ENCODE data around the gene KRTAP12-1. TPM values are rescaled to one million over a fixed set of nuclear protein-coding genes. Genes with fewer than 3 reads are reported as not detected.
"Not testable (repeated sequence)": the region's sequence is repeated elsewhere in the genome, so short reads cannot be mapped to it uniquely, and the experiment has no call there.

Gene KRTAP12-1
- total RNA-seq, 1 experiment from 2014 or later, result not detected

- no TSS peak for BruUV-seq (replicated peaks)
- no peak for TF ChIP-seq CTCF (IDR thresholded peaks at IDR 0.05; ENCODE audit: unreplicated experiment)
- CTCF ChIA-PET, result no interaction called here
- H3K27me3 Mint-ChIP-seq (ENCODE audit: unreplicated experiment), result peaks cover 93% of the 10 kb centered on the region
- H3K27ac Mint-ChIP-seq (ENCODE audit: unreplicated experiment), result no peak overlapping the region
- no peaks in the 10 kb centered on the region for H3K36me3 Mint-ChIP-seq (ENCODE audit: insufficient read depth, unreplicated experiment)
- intact Hi-C loops (cut with micrococcal nuclease; ENCODE audit: unreplicated experiment), result no loop called here
- no peaks in the 10 kb centered on the region for H3K9me3 Mint-ChIP-seq (ENCODE audit: low read depth, unreplicated experiment)
- no peak overlapping the region for H3K4me3 Mint-ChIP-seq (ENCODE audit: low read depth, unreplicated experiment)
- DNase-seq, result no peak
- no peaks in the 10 kb centered on the region for H3K4me1 Mint-ChIP-seq (ENCODE audit: low read depth, unreplicated experiment)
Measured at GRCh38 chr21:44687671-44688070, 5.7 kb upstream of the KRTAP12-1 start.

GRCh38 chr21:44686843-44687561, 5.0 kb upstream of the KRTAP12-1 start:
- Mint-ChIP-seq H3K27me3 (ENCODE audit: unreplicated experiment) (peaks cover 97% of the 10 kb centered on the region), H3K27ac (ENCODE audit: unreplicated experiment) (no peak overlapping the region), H3K4me3 (ENCODE audit: low read depth, unreplicated experiment) (no peak overlapping the region), H3K36me3 (ENCODE audit: insufficient read depth, unreplicated experiment) (no peaks in the 10 kb centered on the region), H3K4me1 (ENCODE audit: low read depth, unreplicated experiment) (no peaks in the 10 kb centered on the region), H3K9me3 (ENCODE audit: low read depth, unreplicated experiment) (no peaks in the 10 kb centered on the region)
- no peak for DNase-seq
- intact Hi-C loops (cut with micrococcal nuclease; ENCODE audit: unreplicated experiment), result no loop called here
- no peak for TF ChIP-seq CTCF (IDR thresholded peaks at IDR 0.05; ENCODE audit: unreplicated experiment)
- CTCF ChIA-PET, result no interaction called here
- BruUV-seq (replicated peaks), result no TSS peak

DNA sequence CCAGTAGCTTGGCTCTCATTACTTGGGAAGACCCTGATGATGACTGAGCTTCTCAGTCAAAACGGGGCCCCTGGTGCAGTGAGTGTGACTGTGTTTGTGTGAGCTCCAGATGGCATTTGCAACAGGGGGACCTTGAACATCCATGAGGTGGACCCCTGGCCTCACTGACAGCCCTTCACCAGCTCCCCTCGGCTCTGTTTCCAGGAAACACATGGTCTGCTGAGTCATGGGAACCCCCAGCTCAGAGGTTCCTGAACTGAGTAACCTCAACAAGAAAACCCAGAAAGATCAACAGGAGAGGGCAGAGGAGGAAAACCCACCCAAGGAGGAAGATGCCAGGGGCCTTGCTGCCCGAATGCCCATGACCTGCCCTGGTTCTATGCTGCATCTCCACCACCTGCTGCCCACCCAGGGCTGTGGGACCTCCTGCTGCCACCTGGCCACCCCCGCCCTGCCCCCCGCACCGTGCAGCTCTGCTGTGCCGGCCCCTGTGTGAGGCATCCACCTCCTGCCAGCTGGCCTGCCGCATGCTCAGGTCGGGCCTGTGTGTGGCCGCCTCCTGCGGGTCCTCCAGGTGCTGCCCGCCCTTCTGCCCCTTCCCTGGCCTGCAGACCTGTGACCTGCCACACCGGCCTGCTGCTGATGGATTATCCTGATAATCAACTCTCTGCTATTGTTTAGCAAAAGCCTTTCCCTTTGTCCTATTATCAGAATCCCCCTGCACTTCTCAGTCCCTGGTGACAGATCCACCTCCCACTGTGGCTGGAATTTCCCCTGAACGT, 4.2 kb upstream of the KRTAP12-1 start:
- no peak overlapping the region for H3K27ac Mint-ChIP-seq (ENCODE audit: unreplicated experiment)
- H3K9me3 Mint-ChIP-seq (ENCODE audit: low read depth, unreplicated experiment), result no peaks in the 10 kb centered on the region
- CTCF ChIA-PET, result no interaction called here
- H3K4me1 Mint-ChIP-seq (ENCODE audit: low read depth, unreplicated experiment), result no peaks in the 10 kb centered on the region
- peaks cover 97% of the 10 kb centered on the region for H3K27me3 Mint-ChIP-seq (ENCODE audit: unreplicated experiment)
- BruUV-seq (replicated peaks), result no TSS peak
- intact Hi-C loops (cut with micrococcal nuclease; ENCODE audit: unreplicated experiment), result no loop called here
- H3K4me3 Mint-ChIP-seq (ENCODE audit: low read depth, unreplicated experiment), result no peak overlapping the region
- H3K36me3 Mint-ChIP-seq (ENCODE audit: insufficient read depth, unreplicated experiment), result no peaks in the 10 kb centered on the region
- no peak for DNase-seq
- no peak for TF ChIP-seq CTCF (IDR thresholded peaks at IDR 0.05; ENCODE audit: unreplicated experiment)

- H3K27ac Mint-ChIP-seq (ENCODE audit: unreplicated experiment); H3K9me3 Mint-ChIP-seq (ENCODE audit: low read depth, unreplicated experiment); intact Hi-C loops (cut with micrococcal nuclease; ENCODE audit: unreplicated experiment); DNase-seq; H3K4me1 Mint-ChIP-seq (ENCODE audit: low read depth, unreplicated experiment); H3K4me3 Mint-ChIP-seq (ENCODE audit: low read depth, unreplicated experiment); CTCF ChIA-PET; H3K36me3 Mint-ChIP-seq (ENCODE audit: insufficient read depth, unreplicated experiment); BruUV-seq (replicated peaks): not testable (repeated sequence)
- peaks cover 97% of the 10 kb centered on the region for H3K27me3 Mint-ChIP-seq (ENCODE audit: unreplicated experiment)
Measured at GRCh38 chr21:44685050-44685449, 3.1 kb upstream of the KRTAP12-1 start.

GRCh38 chr21:44684483-44684882, 2.5 kb upstream of the KRTAP12-1 start:
- DNase-seq, result no peak
- H3K27me3 Mint-ChIP-seq (ENCODE audit: unreplicated experiment), result peaks cover 97% of the 10 kb centered on the region
- intact Hi-C loops (cut with micrococcal nuclease; ENCODE audit: unreplicated experiment), result no loop called here
- no peaks in the 10 kb centered on the region for H3K9me3 Mint-ChIP-seq (ENCODE audit: low read depth, unreplicated experiment)
- CTCF ChIA-PET, result no interaction called here
- no peak overlapping the region for H3K4me3 Mint-ChIP-seq (ENCODE audit: low read depth, unreplicated experiment)
- no peaks in the 10 kb centered on the region for H3K4me1 Mint-ChIP-seq (ENCODE audit: low read depth, unreplicated experiment)
- no peak overlapping the region for H3K27ac Mint-ChIP-seq (ENCODE audit: unreplicated experiment)
- TF ChIP-seq CTCF (IDR thresholded peaks at IDR 0.05; ENCODE audit: unreplicated experiment), result no peak
- H3K36me3 Mint-ChIP-seq (ENCODE audit: insufficient read depth, unreplicated experiment), result no peaks in the 10 kb centered on the region
- BruUV-seq (replicated peaks), result no TSS peak

Data from Calu3 (cell line).